Measurements from ENCODE around the gene GNG2. TPM values are rescaled to one million over a fixed set of nuclear protein-coding genes. Genes with fewer than 3 reads are reported as not detected.

GNG2 gene
- polyA plus RNA-seq (2013): 0.92 and 0.93 TPM in 2 replicates

GRCh38 chr14:51860164-51860824 lies at the start of gene GNG2:
Gene GNG2 (plus strand): TSS chr14:51860612. CDS start chr14:51950679, 90,067 bp downstream.
- WGBS (ENCODE audit: extremely low coverage, insufficient coverage, insufficient read length): no CpG with 5 or more reads among the region's 22 CpGs
- no peak within 1 kb of the TSS for H3K4ac ChIP-seq (ENCODE audit: low read depth, low read length)

GRCh38 chr14:51811706-51812105 lies 48.7 kb upstream of the GNG2 start:
- Histone ChIP-seq H4K8ac (ENCODE audit: low read depth, low read length) (no peak overlapping the region), H3K9ac (ENCODE audit: low read length) (no peak overlapping the region), H3K27me3 (ENCODE audit: insufficient read depth, low read length) (no peaks in the 10 kb centered on the region), H3K4ac (ENCODE audit: low read depth, low read length) (no peak overlapping the region), H4K12ac (ENCODE audit: low read depth, low read length) (no peak overlapping the region), H2AK5ac (ENCODE audit: low read length) (no peak overlapping the region), H3K18ac (ENCODE audit: low read length) (no peak overlapping the region), H2BK5ac (ENCODE audit: low read depth, low read length, poor library complexity) (no peak overlapping the region), H3K79me2 (ENCODE audit: control insufficient read depth, insufficient read depth, low read length, poor library complexity) (no peaks in the 10 kb centered on the region), H3K9me3 (ENCODE audit: insufficient read depth, low read depth, low read length) (peaks cover 4% of the 10 kb centered on the region), H3K27ac (ENCODE audit: low read depth, low read length) (no peak overlapping the region), H3K14ac (ENCODE audit: low read length) (no peak overlapping the region), H2BK12ac (ENCODE audit: low read length) (no peak overlapping the region), H3K23ac (ENCODE audit: low read length) (no peak overlapping the region), H3K4me3 (ENCODE audit: low read depth, low read length) (no peak overlapping the region), H3K36me3 (ENCODE audit: control insufficient read depth in 1 of 2, insufficient read depth in 2 of 2, low read length in 2 of 2) (no peaks in the 10 kb centered on the region), H2AFZ (ENCODE audit: insufficient read depth, low read length, poor library complexity) (no peak overlapping the region), H3K4me2 (ENCODE audit: low read length) (no peak overlapping the region), H3K4me1 (ENCODE audit: control insufficient read depth in 1 of 2, insufficient read depth in 2 of 2, low read length in 2 of 2) (no peaks in the 10 kb centered on the region), H4K91ac (ENCODE audit: low read depth, low read length) (no peak overlapping the region), H2BK120ac (ENCODE audit: insufficient read depth, low read length, poor library complexity) (no peak overlapping the region), H3K79me1 (ENCODE audit: low read length) (no peaks in the 10 kb centered on the region)
- DNase-seq: no peak

More at GRCh38 chr14:51860164-51860824, at the start of gene GNG2:
- no peak within 1 kb of the TSS for H3K4me3 ChIP-seq (ENCODE audit: low read depth, low read length)
- no peaks in the 10 kb centered on the region for H3K4me1 ChIP-seq (ENCODE audit: control insufficient read depth in 1 of 2, insufficient read depth in 2 of 2, low read length in 2 of 2)
- H3K27me3 ChIP-seq (ENCODE audit: insufficient read depth, low read length): peaks cover 2% of the 10 kb centered on the region
- peak within 1 kb of the TSS; percentile 39 for H4K12ac ChIP-seq (ENCODE audit: low read depth, low read length)
- H3K27ac ChIP-seq (ENCODE audit: low read depth, low read length): no peak within 1 kb of the TSS
- peak within 1 kb of the TSS; percentile 30 for H2AFZ ChIP-seq (ENCODE audit: insufficient read depth, low read length, poor library complexity)
- peak in 1 of 2 donors; percentile 19 for DNase-seq
- no peak within 1 kb of the TSS for H3K9ac ChIP-seq (ENCODE audit: low read length)
- H3K36me3 ChIP-seq (ENCODE audit: control insufficient read depth in 1 of 2, insufficient read depth in 2 of 2, low read length in 2 of 2): no peaks in the 10 kb centered on the region
- H3K9me3 ChIP-seq (ENCODE audit: insufficient read depth, low read depth, low read length): peaks cover 2% of the 10 kb centered on the region
- H3K18ac ChIP-seq (ENCODE audit: low read length): no peak within 1 kb of the TSS
- H3K23ac ChIP-seq (ENCODE audit: low read length): no peak within 1 kb of the TSS
- H2BK12ac ChIP-seq (ENCODE audit: low read length): no peak within 1 kb of the TSS
- H2BK5ac ChIP-seq (ENCODE audit: low read depth, low read length, poor library complexity): no peak within 1 kb of the TSS
- H2BK120ac ChIP-seq (ENCODE audit: insufficient read depth, low read length, poor library complexity): no peak within 1 kb of the TSS
- no peak within 1 kb of the TSS for H4K8ac ChIP-seq (ENCODE audit: low read depth, low read length)
- H3K79me2 ChIP-seq (ENCODE audit: control insufficient read depth, insufficient read depth, low read length, poor library complexity): no peaks in the 10 kb centered on the region
- H3K14ac ChIP-seq (ENCODE audit: low read length): no peak within 1 kb of the TSS
- peak within 1 kb of the TSS; percentile 73 for H3K4me2 ChIP-seq (ENCODE audit: low read length)
- H3K79me1 ChIP-seq (ENCODE audit: low read length): no peaks in the 10 kb centered on the region
- H4K91ac ChIP-seq (ENCODE audit: low read depth, low read length): no peak within 1 kb of the TSS
- H2AK5ac ChIP-seq (ENCODE audit: low read length): no peak within 1 kb of the TSS

- no peak overlapping the region for H2AFZ ChIP-seq (ENCODE audit: insufficient read depth, low read length, poor library complexity)
- no peak overlapping the region for H3K14ac ChIP-seq (ENCODE audit: low read length)
- H3K18ac ChIP-seq (ENCODE audit: low read length): no peak overlapping the region
Measured at GRCh38 chr14:51816031-51816430, 44.4 kb upstream of the GNG2 start.

GRCh38 chr14:51817326-51817725 lies 43.1 kb upstream of the GNG2 start:
- Histone ChIP-seq H3K14ac (ENCODE audit: low read length) (no peak overlapping the region), H2AFZ (ENCODE audit: insufficient read depth, low read length, poor library complexity) (no peak overlapping the region), H3K18ac (ENCODE audit: low read length) (no peak overlapping the region), H3K4me1 (ENCODE audit: control insufficient read depth in 1 of 2, insufficient read depth in 2 of 2, low read length in 2 of 2) (no peaks in the 10 kb centered on the region), H3K9me3 (ENCODE audit: insufficient read depth, low read depth, low read length) (no peaks in the 10 kb centered on the region), H3K4me3 (ENCODE audit: low read depth, low read length) (no peak overlapping the region), H3K9ac (ENCODE audit: low read length) (no peak overlapping the region), H3K27ac (ENCODE audit: low read depth, low read length) (no peak overlapping the region), H3K27me3 (ENCODE audit: insufficient read depth, low read length) (no peaks in the 10 kb centered on the region), H4K8ac (ENCODE audit: low read depth, low read length) (no peak overlapping the region), H3K23ac (ENCODE audit: low read length) (no peak overlapping the region), H3K79me2 (ENCODE audit: control insufficient read depth, insufficient read depth, low read length, poor library complexity) (no peaks in the 10 kb centered on the region), H3K79me1 (ENCODE audit: low read length) (no peaks in the 10 kb centered on the region), H3K4ac (ENCODE audit: low read depth, low read length) (no peak overlapping the region), H2BK120ac (ENCODE audit: insufficient read depth, low read length, poor library complexity) (no peak overlapping the region), H3K4me2 (ENCODE audit: low read length) (no peak overlapping the region), H3K36me3 (ENCODE audit: control insufficient read depth in 1 of 2, insufficient read depth in 2 of 2, low read length in 2 of 2) (no peaks in the 10 kb centered on the region), H2BK12ac (ENCODE audit: low read length) (no peak overlapping the region), H2AK5ac (ENCODE audit: low read length) (no peak overlapping the region), H4K91ac (ENCODE audit: low read depth, low read length) (no peak overlapping the region), H4K12ac (ENCODE audit: low read depth, low read length) (no peak overlapping the region), H2BK5ac (ENCODE audit: low read depth, low read length, poor library complexity) (no peak overlapping the region)
- DNase-seq: no peak
- no CpG with 5 or more reads among the region's 2 CpGs for WGBS (ENCODE audit: extremely low coverage, insufficient coverage, insufficient read length)

More at GRCh38 chr14:51816031-51816430, 44.4 kb upstream of the GNG2 start:
- Histone ChIP-seq H2BK12ac (ENCODE audit: low read length) (no peak overlapping the region), H2BK5ac (ENCODE audit: low read depth, low read length, poor library complexity) (no peak overlapping the region), H3K9ac (ENCODE audit: low read length) (no peak overlapping the region), H3K4me1 (ENCODE audit: control insufficient read depth in 1 of 2, insufficient read depth in 2 of 2, low read length in 2 of 2) (no peaks in the 10 kb centered on the region), H3K4me3 (ENCODE audit: low read depth, low read length) (no peak overlapping the region), H3K27ac (ENCODE audit: low read depth, low read length) (no peak overlapping the region), H4K91ac (ENCODE audit: low read depth, low read length) (no peak overlapping the region), H3K4me2 (ENCODE audit: low read length) (no peak overlapping the region), H3K27me3 (ENCODE audit: insufficient read depth, low read length) (no peaks in the 10 kb centered on the region), H3K36me3 (ENCODE audit: control insufficient read depth in 1 of 2, insufficient read depth in 2 of 2, low read length in 2 of 2) (no peaks in the 10 kb centered on the region), H2BK120ac (ENCODE audit: insufficient read depth, low read length, poor library complexity) (no peak overlapping the region), H3K79me1 (ENCODE audit: low read length) (no peaks in the 10 kb centered on the region), H3K23ac (ENCODE audit: low read length) (no peak overlapping the region), H3K4ac (ENCODE audit: low read depth, low read length) (no peak overlapping the region), H4K8ac (ENCODE audit: low read depth, low read length) (no peak overlapping the region), H3K9me3 (ENCODE audit: insufficient read depth, low read depth, low read length) (no peaks in the 10 kb centered on the region), H2AK5ac (ENCODE audit: low read length) (no peak overlapping the region), H4K12ac (ENCODE audit: low read depth, low read length) (no peak overlapping the region), H3K79me2 (ENCODE audit: control insufficient read depth, insufficient read depth, low read length, poor library complexity) (no peaks in the 10 kb centered on the region)
- WGBS (ENCODE audit: extremely low coverage, insufficient coverage, insufficient read length): no CpG with 5 or more reads among the region's 15 CpGs
- no peak for DNase-seq

Data from trophoblast cell (in vitro differentiated cells and primary cell).